DMS 273 (cell line): ENCODE results near the gene BRAP.
"Not testable (repeated sequence)": the region's sequence is repeated elsewhere in the genome, so short reads cannot be mapped to it uniquely, and the experiment has no call there.

ENCODE experiments used
- DNase-seq: peaks from one replicate; lab custom pipeline; 2025; ENCODE audit not compliant: unreplicated experiment; lab: John Stamatoyannopoulos, UW

BRAP gene

GRCh38 chr12:111624540-111624939 lies 61.2 kb downstream of the BRAP start:
- no peak for DNase-seq

DNA sequence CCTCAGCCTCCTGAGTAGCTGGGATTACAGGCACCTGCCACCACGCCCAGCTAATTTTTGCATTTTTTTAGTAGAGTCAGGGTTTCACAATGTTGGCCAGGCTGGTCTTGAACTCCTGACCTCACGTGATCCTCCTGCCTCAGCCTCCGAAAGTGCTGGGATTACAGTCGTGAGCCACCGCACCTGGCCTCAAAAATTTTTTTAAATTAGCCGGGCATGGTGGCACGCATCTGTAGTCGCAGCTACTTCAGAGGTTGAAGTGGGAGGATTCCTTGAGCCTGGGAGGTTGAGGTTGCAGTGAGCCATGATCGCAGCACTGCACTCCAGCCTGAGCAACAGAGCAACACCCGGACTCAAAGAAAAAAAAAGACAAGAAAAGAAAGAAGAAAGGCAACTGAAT lies 67.9 kb downstream of the BRAP start:
- DNase-seq: not testable (repeated sequence)

GRCh38 chr12:111616177-111616623 lies 69.6 kb downstream of the BRAP start:
- no peak for DNase-seq

DNA sequence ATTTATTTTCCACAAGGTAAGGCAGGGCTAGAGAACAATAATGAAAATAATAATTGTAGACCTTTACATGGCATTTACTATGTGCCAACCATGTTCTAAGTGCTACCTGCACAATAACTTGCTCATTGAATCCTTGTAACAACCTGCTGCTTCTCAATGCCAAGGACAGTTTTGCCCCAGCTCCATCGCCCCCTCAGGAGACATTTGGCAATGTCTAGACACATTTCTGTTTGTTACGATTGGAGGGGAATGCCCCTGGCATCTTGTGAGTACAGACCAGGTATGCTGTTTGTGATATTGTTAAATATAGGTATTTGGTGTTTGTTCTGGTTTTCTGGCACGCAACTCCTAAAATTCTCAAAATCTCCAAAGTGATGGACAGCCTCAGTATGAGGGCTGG lies 78.5 kb downstream of the BRAP start:
- DNase-seq: peak; percentile 37

DNA sequence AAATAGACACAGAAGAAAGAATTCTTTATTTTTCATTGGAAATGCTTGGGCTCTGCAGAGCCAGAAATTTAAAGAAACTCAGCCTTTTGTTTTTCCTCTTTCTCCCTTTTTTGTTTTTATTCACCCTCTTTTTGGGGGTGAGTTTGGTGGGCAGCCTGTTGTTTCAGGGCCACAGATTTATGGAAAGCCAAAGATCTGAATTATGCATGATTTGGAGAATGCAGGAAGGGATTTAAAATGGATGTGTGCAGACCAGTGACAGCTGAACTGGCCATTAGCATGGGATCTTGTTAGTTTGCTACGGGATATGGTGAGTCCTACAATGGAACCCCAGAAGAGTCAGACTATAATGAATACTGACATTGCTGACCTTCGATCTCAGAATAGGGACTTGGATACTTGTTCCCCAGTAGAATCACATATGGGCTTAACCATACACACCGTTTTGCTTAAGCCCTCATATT lies 79.0 kb downstream of the BRAP start:
- no peak for DNase-seq

DNA sequence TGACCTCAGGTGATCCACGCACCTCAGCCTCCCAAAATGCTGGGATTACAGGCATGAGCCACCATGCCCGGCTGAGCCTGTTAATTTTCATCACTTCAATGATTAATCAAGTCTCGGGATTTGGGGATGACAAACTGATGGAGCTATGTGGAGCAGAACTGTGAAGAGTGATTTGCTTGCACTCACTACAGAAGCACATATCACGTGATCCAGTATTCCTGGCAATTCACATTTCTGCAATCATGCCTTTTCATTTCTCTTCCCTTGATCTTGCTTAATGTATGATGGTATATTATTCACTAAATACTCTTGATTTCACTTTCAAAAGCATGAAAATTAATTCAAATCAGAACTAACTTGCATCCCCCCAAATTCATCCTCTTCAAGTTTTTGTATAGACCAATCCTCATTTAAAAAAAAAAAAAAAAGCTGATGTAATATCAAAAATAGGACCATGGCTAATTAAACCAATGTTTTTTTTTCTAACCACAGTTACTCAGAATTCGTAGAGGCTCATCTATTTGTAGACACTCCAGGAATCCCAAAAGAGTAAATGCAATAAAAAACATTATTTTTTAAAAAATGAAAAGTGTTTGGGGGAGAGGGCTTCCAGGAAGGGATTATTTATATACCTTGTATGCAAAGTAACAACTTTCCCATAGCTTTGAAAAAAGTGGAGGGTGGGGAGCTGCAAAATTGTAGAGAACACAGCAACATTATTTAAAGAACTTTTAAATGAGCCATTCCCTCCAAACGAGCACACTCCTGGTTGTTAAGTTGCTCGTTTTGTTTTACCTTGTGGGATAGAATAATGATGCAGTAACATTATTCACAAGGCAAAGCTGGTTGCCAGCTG lies 79.6 kb downstream of the BRAP start:
- no peak for DNase-seq

GRCh38 chr12:111602857-111603256 lies 82.9 kb downstream of the BRAP start:
- DNase-seq: not testable (repeated sequence)

DNA sequence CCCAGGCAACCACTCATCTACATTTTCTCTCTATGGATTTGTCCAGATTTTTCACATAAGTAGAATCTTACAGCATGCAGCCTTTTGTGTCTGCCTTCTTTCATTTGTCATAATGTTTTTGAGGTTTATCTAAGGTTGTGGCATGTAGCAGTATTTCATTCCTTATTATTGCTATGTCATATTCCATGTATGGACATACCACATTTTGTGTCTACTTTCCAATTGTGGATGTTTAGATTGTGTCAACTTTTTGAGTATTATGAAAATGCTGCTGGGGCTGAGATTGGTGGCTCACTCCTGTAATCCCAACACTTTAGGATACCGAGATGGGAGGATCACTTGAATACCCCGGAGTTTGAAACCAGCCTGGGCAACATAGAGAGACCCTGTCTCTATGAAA lies 83.4 kb downstream of the BRAP start:
- no peak for DNase-seq

DNA sequence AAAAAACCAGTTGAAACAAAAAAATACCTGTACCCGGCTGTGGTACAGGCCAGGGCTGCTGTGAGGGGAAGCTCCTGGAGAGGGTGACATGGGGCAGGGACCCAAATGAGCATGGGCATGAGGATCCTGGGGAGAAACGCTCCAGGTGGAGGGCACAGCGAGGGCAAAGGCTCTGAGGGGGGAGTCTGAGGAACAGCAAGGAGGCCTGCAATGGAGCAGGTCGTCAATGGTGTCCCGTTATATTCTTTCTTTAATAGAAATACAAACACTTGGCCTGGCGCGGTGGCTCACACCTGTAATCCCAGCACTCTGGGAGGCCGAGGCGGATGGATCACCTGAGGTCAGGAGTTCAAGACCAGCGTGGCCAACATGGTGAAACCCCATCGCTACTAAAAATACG lies 84.8 kb downstream of the BRAP start:
- not testable (repeated sequence) for DNase-seq

DNA sequence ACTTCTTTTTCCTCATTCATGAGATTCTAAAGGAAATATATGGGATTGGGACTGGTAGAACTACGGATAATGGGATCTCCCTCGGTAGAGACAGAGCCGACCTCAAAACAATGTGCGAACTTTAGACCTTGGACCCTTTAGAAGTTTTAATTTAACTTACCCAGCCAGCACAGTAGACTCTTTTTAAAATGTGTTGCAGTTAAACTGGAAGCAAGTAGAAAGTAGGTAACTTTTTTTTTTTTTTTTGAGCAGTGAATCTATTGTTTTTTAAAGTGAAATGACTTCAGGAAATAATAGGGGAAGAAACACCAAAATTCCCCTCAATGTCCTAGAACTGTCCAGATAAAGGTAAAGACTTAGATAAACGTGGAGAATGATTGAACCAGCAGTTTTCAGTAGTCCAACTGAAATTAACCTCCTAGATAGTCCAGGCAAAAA lies 85.5 kb downstream of the BRAP start:
- no peak for DNase-seq

DNA sequence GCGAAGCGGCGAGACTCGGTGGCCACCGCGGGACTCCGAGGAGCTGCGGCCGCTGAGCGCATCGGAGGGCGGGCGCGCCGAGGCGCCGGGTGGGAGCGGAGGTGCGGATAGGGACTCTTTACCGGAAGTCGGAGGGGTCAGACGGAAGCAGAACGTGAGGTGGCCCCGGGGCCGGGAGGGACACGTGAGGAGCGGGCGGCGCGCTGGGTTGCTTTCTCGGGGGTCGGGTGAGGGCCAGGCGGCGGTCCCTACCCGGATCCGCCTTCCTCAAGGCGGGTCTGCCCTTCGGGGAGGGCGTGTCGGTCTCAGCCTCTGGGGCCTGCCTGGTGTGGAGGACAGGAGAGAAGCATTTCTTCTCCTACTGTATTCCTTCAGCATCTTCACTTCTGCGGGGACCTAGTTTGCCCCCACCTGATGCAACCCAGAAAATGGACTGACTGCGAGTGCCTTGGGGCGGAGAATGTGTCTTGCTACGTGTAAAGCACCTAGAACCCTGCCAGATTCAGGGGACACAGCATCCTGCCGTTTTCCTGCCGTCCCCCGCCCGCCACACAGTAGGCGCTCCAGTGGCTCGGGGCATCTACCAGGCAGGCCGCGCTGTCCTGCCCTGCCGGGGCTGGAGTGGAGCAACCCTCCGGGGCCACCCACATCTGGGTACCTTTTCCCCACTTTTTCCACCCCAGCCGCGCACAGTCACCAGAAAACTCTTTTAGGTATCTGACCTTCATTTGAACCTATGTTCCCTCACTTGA lies 86.1 kb downstream of the BRAP start:
- DNase-seq: peak; percentile 95

GRCh38 chr12:111598637-111599452 lies 86.9 kb downstream of the BRAP start, which contains the start of gene ATXN2:
Gene ATXN2 (minus strand): TSS chr12:111599315. CDS start chr12:111599034, 281 bp downstream.
- peak; percentile 91 for DNase-seq

DNA sequence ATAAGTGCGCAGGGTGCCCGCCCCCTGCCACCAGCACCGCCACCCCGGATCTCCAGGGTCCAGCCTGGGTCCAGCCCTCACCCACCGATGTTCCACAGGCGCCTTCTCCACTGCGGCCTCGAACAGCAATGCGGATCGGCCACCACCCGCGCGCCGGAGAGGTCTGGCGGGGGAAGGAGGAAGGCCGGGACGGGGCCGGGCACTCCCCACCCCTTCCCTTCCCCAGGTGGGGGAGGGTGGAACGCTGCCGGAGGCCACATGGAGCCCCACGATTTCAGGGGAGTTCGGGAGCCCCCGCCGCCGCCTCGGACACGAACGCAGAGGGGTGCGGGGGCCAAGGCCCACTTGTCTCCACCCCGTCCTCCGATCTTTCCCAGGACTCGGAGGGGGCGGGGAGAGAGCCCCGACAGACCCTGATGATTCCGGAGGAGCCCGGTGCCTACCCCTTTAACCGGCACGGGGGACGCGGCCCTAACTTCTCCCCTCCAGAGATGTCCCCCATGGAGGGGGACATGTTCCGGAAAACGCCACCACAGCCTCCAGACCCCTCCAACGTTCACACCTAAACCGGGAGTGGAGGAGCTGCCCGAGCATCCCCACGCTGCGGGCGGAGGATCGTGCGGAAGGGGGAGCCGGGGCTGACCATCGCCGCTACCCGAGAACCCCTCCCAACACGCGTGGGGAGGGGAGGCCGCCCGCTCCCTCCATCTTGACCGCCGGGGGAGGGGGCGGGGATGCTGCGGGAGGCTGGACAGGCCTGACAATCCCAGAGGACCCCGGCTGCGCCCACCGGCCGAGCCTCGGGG lies 87.7 kb downstream of the BRAP start:
- DNase-seq: peak; percentile 63

GRCh38 chr12:111596985-111597830 lies 88.5 kb downstream of the BRAP start:
- DNase-seq: peak; percentile 75

GRCh38 chr12:111595341-111595835 lies 90.4 kb downstream of the BRAP start:
- not testable (repeated sequence) for DNase-seq
